Measurements from ENCODE around the gene DIP2C.

Gene DIP2C

DNA sequence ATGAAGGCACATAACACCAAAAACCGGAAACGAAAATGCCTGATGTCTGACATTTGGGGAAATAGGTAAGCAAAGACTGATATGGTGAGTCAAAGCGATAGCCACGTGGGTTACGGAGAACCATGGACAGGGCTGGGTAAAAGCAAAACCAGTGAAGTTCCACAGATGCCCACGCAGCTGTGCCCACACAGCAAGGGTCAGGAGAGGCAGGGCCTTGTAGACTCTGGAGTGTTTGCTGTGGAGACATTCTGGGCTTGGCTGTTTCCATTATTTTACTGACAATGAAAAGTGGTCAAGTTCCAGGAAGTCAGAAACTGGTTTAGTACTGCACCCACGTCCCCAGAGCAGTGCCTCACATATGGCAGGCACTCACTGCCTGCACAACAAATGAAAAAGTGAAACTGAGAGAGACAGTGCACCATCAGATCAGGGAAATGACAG, 405.5 kb downstream of the DIP2C start:
- Histone ChIP-seq H3K4me1 (ENCODE audit: control insufficient read depth in 2 of 2, insufficient read depth in 2 of 2, low read length in 2 of 2) (no peaks in the 10 kb centered on the region), H3K36me3 (ENCODE audit: control insufficient read depth in 2 of 2, insufficient read depth in 2 of 2, low read length in 2 of 2) (peaks cover 0 to 23% of the 10 kb centered on the region in 2 donors), H3K9me3 (ENCODE audit: control insufficient read depth in 2 of 2, low read length in 2 of 2) (no peaks in the 10 kb centered on the region), H3K9ac (ENCODE audit: low read depth in 1 of 2, low read length in 2 of 2) (no peak overlapping the region), H3K27ac (ENCODE audit: low read depth in 2 of 2, low read length in 2 of 2) (no peak overlapping the region), H3K27me3 (ENCODE audit: control insufficient read depth in 2 of 2, insufficient read depth in 2 of 2, low read length in 2 of 2) (no peaks in the 10 kb centered on the region), H3K4me3 (ENCODE audit: low read length in 2 of 2) (no peak overlapping the region)

DNA sequence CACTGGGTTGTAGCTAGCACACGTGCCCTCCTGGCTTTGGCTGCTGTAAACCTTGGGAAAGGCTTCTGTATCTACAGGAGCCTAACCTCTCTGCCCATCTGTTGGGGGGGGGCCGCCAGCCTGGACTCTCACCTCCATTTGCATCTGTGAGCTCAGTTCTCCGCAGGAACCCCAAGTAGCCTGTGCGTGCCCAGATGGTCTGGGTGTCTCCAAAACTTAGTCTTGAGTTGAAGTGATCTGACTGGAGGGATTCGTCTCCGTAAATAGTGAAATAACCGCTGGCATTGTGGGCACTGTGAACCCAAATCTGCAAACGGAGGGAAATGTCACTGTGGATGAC, 406.4 kb downstream of the DIP2C start:
- Histone ChIP-seq H3K27ac (ENCODE audit: low read depth in 2 of 2, low read length in 2 of 2) (no peak overlapping the region), H3K27me3 (ENCODE audit: control insufficient read depth in 2 of 2, insufficient read depth in 2 of 2, low read length in 2 of 2) (no peaks in the 10 kb centered on the region), H3K9me3 (ENCODE audit: control insufficient read depth in 2 of 2, low read length in 2 of 2) (no peaks in the 10 kb centered on the region), H3K4me3 (ENCODE audit: low read length in 2 of 2) (no peak overlapping the region), H3K4me1 (ENCODE audit: control insufficient read depth in 2 of 2, insufficient read depth in 2 of 2, low read length in 2 of 2) (no peaks in the 10 kb centered on the region), H3K9ac (ENCODE audit: low read depth in 1 of 2, low read length in 2 of 2) (no peak overlapping the region), H3K36me3 (ENCODE audit: control insufficient read depth in 2 of 2, insufficient read depth in 2 of 2, low read length in 2 of 2) (peaks cover 0 to 19% of the 10 kb centered on the region in 2 donors)

DNA sequence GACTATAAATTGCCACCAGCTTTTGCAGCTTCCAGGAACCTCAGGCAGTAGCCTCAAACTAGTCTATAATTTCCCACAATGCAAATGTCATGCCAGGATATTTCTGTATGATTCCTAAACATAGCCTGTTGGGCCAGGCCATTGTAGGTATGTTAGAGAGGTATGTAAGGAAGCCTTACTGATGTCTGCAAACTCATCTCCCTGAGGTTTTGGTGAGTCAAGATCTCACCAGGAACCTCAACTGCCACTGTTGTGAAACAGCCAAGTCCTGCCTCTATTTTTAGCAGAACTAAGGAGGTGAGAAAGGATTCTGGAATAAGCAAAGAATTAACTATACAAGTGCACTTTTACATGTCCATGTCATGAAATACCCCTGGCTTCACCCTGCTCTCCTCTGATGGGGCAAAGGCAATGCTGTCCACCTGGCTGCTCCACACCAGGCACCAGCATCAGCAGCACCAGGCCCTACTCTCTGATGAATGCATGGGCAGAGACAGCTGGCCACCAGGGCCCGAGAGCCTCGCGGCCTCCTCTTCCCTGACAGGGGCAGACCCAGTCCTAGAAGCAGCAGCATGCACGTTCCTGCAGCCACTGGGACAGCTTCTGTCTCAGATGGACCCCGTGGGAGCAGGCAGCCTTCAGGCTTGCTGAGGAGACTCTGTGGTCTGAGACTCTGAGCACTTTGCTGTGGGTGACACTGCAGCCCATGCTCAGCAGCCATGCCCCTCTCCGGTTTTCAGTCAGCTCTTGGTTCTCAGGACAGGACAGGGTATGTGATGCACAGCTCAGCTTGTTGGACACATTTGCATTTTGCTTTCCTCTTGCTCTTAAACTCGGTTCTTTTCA, 407.0 kb downstream of the DIP2C start:
- H3K9me3 ChIP-seq (ENCODE audit: control insufficient read depth in 2 of 2, low read length in 2 of 2) = no peaks in the 10 kb centered on the region
- H3K27ac ChIP-seq (ENCODE audit: low read depth in 2 of 2, low read length in 2 of 2) = no peak overlapping the region
- H3K9ac ChIP-seq (ENCODE audit: low read depth in 1 of 2, low read length in 2 of 2) = no peak overlapping the region
- H3K27me3 ChIP-seq (ENCODE audit: control insufficient read depth in 2 of 2, insufficient read depth in 2 of 2, low read length in 2 of 2) = no peaks in the 10 kb centered on the region
- H3K4me1 ChIP-seq (ENCODE audit: control insufficient read depth in 2 of 2, insufficient read depth in 2 of 2, low read length in 2 of 2) = no peaks in the 10 kb centered on the region
- H3K4me3 ChIP-seq (ENCODE audit: low read length in 2 of 2) = no peak overlapping the region
- H3K36me3 ChIP-seq (ENCODE audit: control insufficient read depth in 2 of 2, insufficient read depth in 2 of 2, low read length in 2 of 2) = peaks cover 1 to 25% of the 10 kb centered on the region in 2 donors

DNA sequence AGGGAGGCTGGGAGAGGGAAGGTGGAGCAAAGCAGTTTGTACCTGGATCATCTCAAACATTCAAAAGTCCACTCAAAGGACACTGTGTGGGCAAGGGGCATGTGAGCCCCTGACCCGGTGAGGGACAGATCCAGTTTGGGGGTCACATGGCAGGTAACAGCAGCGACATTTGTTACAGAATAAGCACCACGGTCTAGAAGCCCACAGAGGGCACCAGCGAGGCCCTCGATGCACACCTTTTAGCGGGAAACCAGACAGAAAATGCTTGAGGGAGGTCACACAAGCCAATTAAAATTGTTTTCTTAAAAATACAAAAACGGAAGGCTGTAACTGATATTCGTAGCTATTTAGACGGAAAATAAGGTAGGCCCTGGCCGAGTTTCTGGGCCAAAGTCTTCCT, 409.8 kb downstream of the DIP2C start:
- Histone ChIP-seq H3K9me3 (ENCODE audit: control insufficient read depth in 2 of 2, low read length in 2 of 2) (no peaks in the 10 kb centered on the region), H3K4me3 (ENCODE audit: low read length in 2 of 2) (no peak overlapping the region)

DNA sequence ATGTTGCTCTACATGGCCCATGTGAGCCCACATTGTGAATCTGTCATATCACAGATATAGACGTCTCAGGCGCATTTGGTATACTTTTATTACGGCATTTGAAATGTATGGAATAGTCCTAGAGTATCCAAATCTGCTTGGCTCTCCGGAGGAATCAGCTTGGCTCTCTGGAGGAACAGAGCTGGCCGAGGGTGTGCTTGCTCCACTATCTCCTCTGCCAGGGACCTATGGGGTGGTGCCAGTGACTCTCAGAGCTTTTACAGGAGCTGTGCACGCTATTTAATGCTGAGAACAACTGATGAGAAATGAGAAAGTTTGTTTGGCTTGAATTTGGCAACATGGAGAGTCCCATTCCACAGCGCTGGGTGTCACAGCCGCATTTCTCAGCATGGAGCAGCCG, 410.2 kb downstream of the DIP2C start:
- H3K27ac ChIP-seq (ENCODE audit: low read depth in 2 of 2, low read length in 2 of 2) = no peak overlapping the region
- H3K36me3 ChIP-seq (ENCODE audit: control insufficient read depth in 2 of 2, insufficient read depth in 2 of 2, low read length in 2 of 2) = peaks cover 7 to 29% of the 10 kb centered on the region in 2 donors
- H3K27me3 ChIP-seq (ENCODE audit: control insufficient read depth in 2 of 2, insufficient read depth in 2 of 2, low read length in 2 of 2) = no peaks in the 10 kb centered on the region

More for the DNA sequence above, 409.8 kb downstream of the DIP2C start:
- Histone ChIP-seq H3K27me3 (ENCODE audit: control insufficient read depth in 2 of 2, insufficient read depth in 2 of 2, low read length in 2 of 2) (no peaks in the 10 kb centered on the region), H3K36me3 (ENCODE audit: control insufficient read depth in 2 of 2, insufficient read depth in 2 of 2, low read length in 2 of 2) (peaks cover 7 to 29% of the 10 kb centered on the region in 2 donors), H3K9ac (ENCODE audit: low read depth in 1 of 2, low read length in 2 of 2) (no peak overlapping the region), H3K4me1 (ENCODE audit: control insufficient read depth in 2 of 2, insufficient read depth in 2 of 2, low read length in 2 of 2) (no peaks in the 10 kb centered on the region), H3K27ac (ENCODE audit: low read depth in 2 of 2, low read length in 2 of 2) (no peak overlapping the region)

DNA sequence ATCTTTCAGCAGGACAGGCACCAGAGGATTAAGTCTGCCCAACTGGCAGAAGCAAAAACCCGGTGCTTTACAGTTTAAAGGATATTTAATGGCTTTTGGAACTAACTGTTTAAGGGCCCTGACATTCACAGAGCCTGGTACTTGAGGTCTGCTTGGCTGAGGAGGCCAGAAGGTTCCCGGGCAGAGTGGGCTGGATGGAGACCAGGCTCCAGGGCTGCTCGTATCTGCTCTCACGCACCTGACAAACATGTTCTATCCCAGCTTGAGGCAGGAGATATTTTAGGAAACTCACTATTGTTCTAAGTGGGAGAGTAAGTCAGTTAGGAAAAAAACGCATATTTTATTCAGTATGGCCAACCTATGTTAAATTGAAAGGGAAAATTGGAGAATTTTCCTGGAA, 410.8 kb downstream of the DIP2C start:
- Histone ChIP-seq H3K9me3 (ENCODE audit: control insufficient read depth in 2 of 2, low read length in 2 of 2) (no peaks in the 10 kb centered on the region), H3K27ac (ENCODE audit: low read depth in 2 of 2, low read length in 2 of 2) (no peak overlapping the region), H3K4me3 (ENCODE audit: low read length in 2 of 2) (no peak overlapping the region), H3K36me3 (ENCODE audit: control insufficient read depth in 2 of 2, insufficient read depth in 2 of 2, low read length in 2 of 2) (peaks cover 7 to 29% of the 10 kb centered on the region in 2 donors), H3K4me1 (ENCODE audit: control insufficient read depth in 2 of 2, insufficient read depth in 2 of 2, low read length in 2 of 2) (no peaks in the 10 kb centered on the region), H3K27me3 (ENCODE audit: control insufficient read depth in 2 of 2, insufficient read depth in 2 of 2, low read length in 2 of 2) (no peaks in the 10 kb centered on the region), H3K9ac (ENCODE audit: low read depth in 1 of 2, low read length in 2 of 2) (no peak overlapping the region)

More for the DNA sequence above, 410.2 kb downstream of the DIP2C start:
- Histone ChIP-seq H3K9ac (ENCODE audit: low read depth in 1 of 2, low read length in 2 of 2) (no peak overlapping the region), H3K4me1 (ENCODE audit: control insufficient read depth in 2 of 2, insufficient read depth in 2 of 2, low read length in 2 of 2) (no peaks in the 10 kb centered on the region), H3K4me3 (ENCODE audit: low read length in 2 of 2) (no peak overlapping the region), H3K9me3 (ENCODE audit: control insufficient read depth in 2 of 2, low read length in 2 of 2) (no peaks in the 10 kb centered on the region)

DNA sequence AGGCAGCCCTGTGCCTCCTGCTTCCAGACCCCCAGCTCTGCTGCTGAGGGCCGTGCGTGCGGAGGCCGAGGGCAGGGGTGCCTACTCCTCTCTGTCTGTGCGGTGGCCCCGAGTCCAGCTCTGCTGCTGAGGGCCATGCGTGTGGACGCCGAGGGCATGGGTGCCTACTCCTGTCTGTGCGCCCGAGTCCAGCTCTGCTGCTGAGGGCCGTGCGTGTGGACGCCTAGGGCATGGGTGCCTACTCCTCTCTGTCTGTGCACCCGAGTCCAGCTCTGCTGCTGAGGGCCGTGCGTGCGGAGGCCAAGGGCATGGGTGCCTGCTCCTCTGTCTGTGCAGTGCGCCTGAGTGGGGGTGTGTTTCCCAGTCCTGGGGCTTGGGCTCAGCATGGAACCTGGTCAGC, 411.5 kb downstream of the DIP2C start:
- Histone ChIP-seq H3K36me3 (ENCODE audit: control insufficient read depth in 2 of 2, insufficient read depth in 2 of 2, low read length in 2 of 2) (peaks cover 7 to 28% of the 10 kb centered on the region in 2 donors), H3K27ac (ENCODE audit: low read depth in 2 of 2, low read length in 2 of 2) (no peak overlapping the region)

DNA sequence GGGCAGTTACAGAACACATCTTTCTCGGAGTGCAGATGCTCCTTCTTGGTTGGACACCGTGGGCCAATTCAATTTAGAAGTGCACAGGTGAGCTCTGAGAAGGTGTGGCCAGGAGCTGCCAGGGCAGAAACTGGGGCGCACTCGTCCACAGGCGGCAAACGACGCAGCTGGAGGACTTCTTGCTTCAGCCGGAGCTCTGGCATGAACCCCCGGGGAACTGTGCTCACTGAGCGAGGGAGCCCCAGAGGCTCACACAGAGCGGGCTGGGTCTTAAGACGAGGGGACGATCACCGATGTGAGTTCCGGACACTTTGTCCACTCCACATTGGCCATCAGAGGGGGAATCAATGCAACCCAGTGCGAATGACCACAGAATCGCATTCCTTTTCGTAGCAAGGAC, 413.8 kb downstream of the DIP2C start:
- Histone ChIP-seq H3K27ac (ENCODE audit: low read depth in 2 of 2, low read length in 2 of 2) (no peak overlapping the region), H3K4me1 (ENCODE audit: control insufficient read depth in 2 of 2, insufficient read depth in 2 of 2, low read length in 2 of 2) (no peaks in the 10 kb centered on the region), H3K27me3 (ENCODE audit: control insufficient read depth in 2 of 2, insufficient read depth in 2 of 2, low read length in 2 of 2) (no peaks in the 10 kb centered on the region), H3K9me3 (ENCODE audit: control insufficient read depth in 2 of 2, low read length in 2 of 2) (no peaks in the 10 kb centered on the region), H3K9ac (ENCODE audit: low read depth in 1 of 2, low read length in 2 of 2) (no peak overlapping the region), H3K4me3 (ENCODE audit: low read length in 2 of 2) (no peak overlapping the region), H3K36me3 (ENCODE audit: control insufficient read depth in 2 of 2, insufficient read depth in 2 of 2, low read length in 2 of 2) (peaks cover 7 to 16% of the 10 kb centered on the region in 2 donors)

More for the DNA sequence above, 411.5 kb downstream of the DIP2C start:
- Histone ChIP-seq H3K9ac (ENCODE audit: low read depth in 1 of 2, low read length in 2 of 2) (no peak overlapping the region), H3K4me1 (ENCODE audit: control insufficient read depth in 2 of 2, insufficient read depth in 2 of 2, low read length in 2 of 2) (no peaks in the 10 kb centered on the region), H3K9me3 (ENCODE audit: control insufficient read depth in 2 of 2, low read length in 2 of 2) (no peaks in the 10 kb centered on the region), H3K27me3 (ENCODE audit: control insufficient read depth in 2 of 2, insufficient read depth in 2 of 2, low read length in 2 of 2) (no peaks in the 10 kb centered on the region), H3K4me3 (ENCODE audit: low read length in 2 of 2) (no peak overlapping the region)

DNA sequence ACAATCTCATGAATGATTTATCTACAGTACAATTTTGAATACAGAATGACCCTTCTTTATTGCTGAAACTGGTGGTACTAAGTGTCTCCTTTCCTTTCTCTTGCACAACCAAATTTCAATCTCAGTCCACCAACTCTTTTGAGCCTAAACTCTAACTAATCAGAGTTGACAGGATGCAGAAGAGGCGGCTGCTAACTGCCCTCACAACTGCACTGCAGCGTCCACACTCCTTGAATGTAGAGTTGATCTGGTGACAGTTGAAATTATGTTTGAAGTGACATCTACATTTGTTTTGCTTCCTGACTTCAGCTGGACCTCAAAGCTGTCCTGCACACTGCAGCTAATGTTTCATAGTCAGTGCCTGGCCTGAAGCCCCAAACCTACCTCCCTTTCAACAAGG, 414.6 kb downstream of the DIP2C start:
- peaks cover 7 to 16% of the 10 kb centered on the region in 2 donors for H3K36me3 ChIP-seq (ENCODE audit: control insufficient read depth in 2 of 2, insufficient read depth in 2 of 2, low read length in 2 of 2)
- H3K9ac ChIP-seq (ENCODE audit: low read depth in 1 of 2, low read length in 2 of 2) = no peak overlapping the region
- no peaks in the 10 kb centered on the region for H3K4me1 ChIP-seq (ENCODE audit: control insufficient read depth in 2 of 2, insufficient read depth in 2 of 2, low read length in 2 of 2)
- H3K27me3 ChIP-seq (ENCODE audit: control insufficient read depth in 2 of 2, insufficient read depth in 2 of 2, low read length in 2 of 2) = no peaks in the 10 kb centered on the region
- no peak overlapping the region for H3K27ac ChIP-seq (ENCODE audit: low read depth in 2 of 2, low read length in 2 of 2)
- H3K9me3 ChIP-seq (ENCODE audit: control insufficient read depth in 2 of 2, low read length in 2 of 2) = no peaks in the 10 kb centered on the region
- no peak overlapping the region for H3K4me3 ChIP-seq (ENCODE audit: low read length in 2 of 2)

DNA sequence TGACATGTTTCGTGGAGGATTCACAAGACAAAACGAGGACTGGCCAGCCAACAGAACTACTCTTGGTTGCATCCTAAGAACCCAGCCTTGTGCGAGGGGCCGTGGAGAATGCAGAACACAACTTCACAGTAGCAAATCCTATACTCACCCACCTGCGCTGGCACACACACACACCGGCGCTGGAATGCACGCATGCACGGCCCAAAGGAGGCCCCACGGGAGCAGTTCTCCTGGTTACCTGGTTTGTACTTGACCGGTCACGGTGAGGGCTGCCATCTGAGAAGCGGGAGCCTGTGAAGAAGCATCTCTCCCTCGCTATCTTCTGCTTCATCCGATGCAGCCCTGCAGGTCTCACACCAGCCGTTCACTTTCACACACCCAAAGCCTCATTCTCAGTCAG, 416.4 kb downstream of the DIP2C start:
- Histone ChIP-seq H3K9me3 (ENCODE audit: control insufficient read depth in 2 of 2, low read length in 2 of 2) (no peaks in the 10 kb centered on the region), H3K27ac (ENCODE audit: low read depth in 2 of 2, low read length in 2 of 2) (no peak overlapping the region), H3K9ac (ENCODE audit: low read depth in 1 of 2, low read length in 2 of 2) (no peak overlapping the region), H3K27me3 (ENCODE audit: control insufficient read depth in 2 of 2, insufficient read depth in 2 of 2, low read length in 2 of 2) (no peaks in the 10 kb centered on the region), H3K4me3 (ENCODE audit: low read length in 2 of 2) (no peak overlapping the region), H3K36me3 (ENCODE audit: control insufficient read depth in 2 of 2, insufficient read depth in 2 of 2, low read length in 2 of 2) (peaks cover 7 to 12% of the 10 kb centered on the region in 2 donors), H3K4me1 (ENCODE audit: control insufficient read depth in 2 of 2, insufficient read depth in 2 of 2, low read length in 2 of 2) (no peaks in the 10 kb centered on the region)

Measured in mucosa of rectum (tissue), 2 donors.